Hepatocyte (in vitro differentiated cells): ENCODE data around the gene AIF1. TPM values are rescaled to one million over a fixed set of nuclear protein-coding genes. Genes with fewer than 3 reads are reported as not detected.

Experiments used
- DNase-seq: peaks from one replicate; pipeline ENCODE4 v3.0.0-alpha.2; 2016; ENCODE audit warnings: low spot score
- H2AFZ ChIP-seq: fragments of 200-600 bp; sonication (generic); 2 replicates; pipeline ENCODE4 v1.6.0; 2016; ENCODE audit warnings: antibody characterized with exemption, mild to moderate bottlenecking
- H3K27ac ChIP-seq: fragments of 200-600 bp; sonication (generic); 2 replicates; pipeline ENCODE4 v1.5.1; 2016; ENCODE audit warnings: mild to moderate bottlenecking
- H3K27me3 ChIP-seq: fragments of 200-600 bp; sonication (generic); 2 replicates; pipeline ENCODE4 v1.6.1; 2016
- H3K36me3 ChIP-seq: fragments of 200-600 bp; sonication (generic); replicated peaks from 2 replicates; pipeline ENCODE4 v1.5.1; 2016; ENCODE audit warnings: low read depth; ENCODE audit not compliant: insufficient read depth
- H3K4me1 ChIP-seq: fragments of 200-600 bp; sonication (generic); 2 replicates; pipeline ENCODE4 v1.5.1; 2016; ENCODE audit warnings: mild to moderate bottlenecking, moderate library complexity; ENCODE audit not compliant: insufficient read depth
- H3K4me2 ChIP-seq: fragments of 200-600 bp; sonication (generic); 2 replicates; pipeline ENCODE4 v1.6.0; 2016
- H3K4me3 ChIP-seq: fragments of 200-600 bp; sonication (generic); 2 replicates; pipeline ENCODE4 v1.5.1; 2016; ENCODE audit warnings: mild to moderate bottlenecking
- H3K79me2 ChIP-seq: fragments of 200-600 bp; sonication (generic); 2 replicates; pipeline ENCODE4 v1.6.0; 2017; ENCODE audit warnings: mild to moderate bottlenecking
- H3K9me2 ChIP-seq: fragments of 200-600 bp; sonication (generic); replicated peaks from 2 replicates; pipeline ENCODE4 v1.6.0; 2017; ENCODE audit warnings: mild to moderate bottlenecking; ENCODE audit not compliant: insufficient read depth
- H3K9me3 ChIP-seq: fragments of 200-600 bp; sonication (generic); 2 replicates; pipeline ENCODE4 v1.5.1; 2016; ENCODE audit warnings: low read depth, mild to moderate bottlenecking
- H4K20me1 ChIP-seq: fragments of 200-600 bp; sonication (generic); 2 replicates; pipeline ENCODE4 v1.6.0; 2016; ENCODE audit warnings: mild to moderate bottlenecking; ENCODE audit not compliant: insufficient read depth, poor library complexity, severe bottlenecking
- CTCF ChIP-seq: fragments of 200-600 bp; sonication (generic); IDR thresholded peaks from 2 replicates; pipeline ENCODE4 v1.5.1; 2016; ENCODE audit warnings: antibody characterized with exemption, mild to moderate bottlenecking; ENCODE audit not compliant: poor library complexity
- EZH2 ChIP-seq: fragments of 200-600 bp; sonication (generic); IDR thresholded peaks from 2 replicates; pipeline ENCODE4 v1.6.1; 2016; ENCODE audit warnings: antibody characterized with exemption, mild to moderate bottlenecking, borderline replicate concordance
- EZH2phosphoT487 ChIP-seq: fragments of 200-600 bp; sonication (generic); IDR thresholded peaks from one replicate; pipeline ENCODE4 v1.6.1; 2018; ENCODE audit warnings: antibody characterized with exemption, mild to moderate bottlenecking, low read depth, moderate library complexity; ENCODE audit not compliant: unreplicated experiment, severe bottlenecking
- WGBS: methylation state at CpG from one replicate; pipeline ENCODE4 v1.1.6; 2016; ENCODE audit warnings: low lambda C conversion rate; ENCODE audit errors: missing lambda C conversion rate; 5-methylcytosine and 5-hydroxymethylcytosine counted together
- polyA plus RNA-seq: library from polyadenylated mRNA; unstranded; fragments of >200 nt; fragmentation: Nextera tagmentation; extraction: Ambion mirVana; gene quantifications from 2 replicates; pipeline ENCODE4 v1.2.1, GENCODE V29; 2016
- total RNA-seq: library from RNA; depleted of rRNA; stranded (reverse); fragments of >200 nt; gene quantifications from 2 replicates; pipeline ENCODE4 v1.2.3, GENCODE V29; 2014

AIF1 gene
- total and polyA plus RNA-seq, 2 experiments from 2014 or later, result 4.6 to 7.2 TPM

GRCh38 chr6:31576897-31577578 lies 38.0 kb upstream of the AIF1 start:
- TF ChIP-seq CTCF (no peak), EZH2 (no peak), EZH2phosphoT487 (no peak)
- no peaks in the 10 kb centered on the region for H3K79me2 ChIP-seq
- no peak overlapping the region for H2AFZ ChIP-seq
- no peak overlapping the region for H3K27ac ChIP-seq
- H3K4me3 ChIP-seq, result no peak overlapping the region
- 89% methylated on average over 19 of the region's 19 CpGs for WGBS
- no peaks in the 10 kb centered on the region for H3K9me2 ChIP-seq
- no peaks in the 10 kb centered on the region for H3K9me3 ChIP-seq
- H3K36me3 ChIP-seq, result no peaks in the 10 kb centered on the region
- H3K27me3 ChIP-seq, result no peaks in the 10 kb centered on the region
- no peak overlapping the region for H3K4me2 ChIP-seq
- DNase-seq, result no peak
- no peaks in the 10 kb centered on the region for H4K20me1 ChIP-seq
- H3K4me1 ChIP-seq, result peaks cover 2% of the 10 kb centered on the region

- Histone ChIP-seq H3K4me2 (no peak overlapping the region), H3K36me3 (no peaks in the 10 kb centered on the region), H3K9me3 (no peaks in the 10 kb centered on the region), H3K4me1 (peaks cover 2% of the 10 kb centered on the region), H4K20me1 (no peaks in the 10 kb centered on the region), H3K27me3 (no peaks in the 10 kb centered on the region), H3K79me2 (no peaks in the 10 kb centered on the region), H3K4me3 (no peak overlapping the region), H3K9me2 (no peaks in the 10 kb centered on the region), H3K27ac (no peak overlapping the region), H2AFZ (no peak overlapping the region)
- 89% methylated on average over 3 of the region's 3 CpGs for WGBS
- TF ChIP-seq CTCF (no peak), EZH2 (no peak), EZH2phosphoT487 (no peak)
- no peak for DNase-seq
Observed at GRCh38 chr6:31577579-31577966, 37.5 kb upstream of the AIF1 start.

- Histone ChIP-seq H2AFZ (no peak overlapping the region), H3K27ac (no peak overlapping the region)
- TF ChIP-seq CTCF (no peak), EZH2phosphoT487 (no peak), EZH2 (no peak)
Observed at GRCh38 chr6:31578184-31579118, 36.6 kb upstream of the AIF1 start.

More at GRCh38 chr6:31578184-31579118, 36.6 kb upstream of the AIF1 start:
- Histone ChIP-seq H3K27me3 (no peaks in the 10 kb centered on the region), H3K4me1 (peaks cover 2% of the 10 kb centered on the region), H3K9me3 (no peaks in the 10 kb centered on the region), H3K36me3 (no peaks in the 10 kb centered on the region), H4K20me1 (no peaks in the 10 kb centered on the region), H3K79me2 (no peaks in the 10 kb centered on the region), H3K4me2 (no peak overlapping the region), H3K9me2 (no peaks in the 10 kb centered on the region), H3K4me3 (no peak overlapping the region)
- 72% methylated on average over 12 of the region's 12 CpGs for WGBS
- DNase-seq, result no peak
